ENCODE data around the gene TBC1D22A.

DNA sequence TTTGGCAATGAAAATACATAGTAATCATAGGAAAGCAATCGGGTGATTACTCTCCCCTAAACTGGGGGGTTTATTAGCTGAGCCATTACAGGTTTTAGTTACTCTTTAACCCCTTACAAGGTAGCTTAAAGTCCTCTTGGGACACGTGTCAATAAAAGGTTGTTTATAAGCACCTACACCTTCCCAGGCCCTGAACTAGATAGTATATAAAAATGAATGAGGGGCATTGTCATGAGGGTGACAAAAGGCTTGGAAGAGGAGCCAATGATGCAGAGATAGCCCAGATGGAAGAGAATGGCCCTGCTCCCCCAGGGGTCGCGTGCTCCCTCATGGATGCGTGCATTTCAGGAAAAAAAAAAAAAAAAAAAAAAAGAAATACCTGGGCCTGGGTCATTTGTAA lies 276.9 kb downstream of the TBC1D22A start:
- TF ChIP-seq EZH2 (IDR thresholded peaks at IDR 0.05; ENCODE audit: low read length, unreplicated experiment) (no peak), EZH2phosphoT487 (IDR thresholded peaks at IDR 0.05; ENCODE audit: borderline replicate concordance, low read length) (no peak)
- TF ChIP-seq, protein P1, sequence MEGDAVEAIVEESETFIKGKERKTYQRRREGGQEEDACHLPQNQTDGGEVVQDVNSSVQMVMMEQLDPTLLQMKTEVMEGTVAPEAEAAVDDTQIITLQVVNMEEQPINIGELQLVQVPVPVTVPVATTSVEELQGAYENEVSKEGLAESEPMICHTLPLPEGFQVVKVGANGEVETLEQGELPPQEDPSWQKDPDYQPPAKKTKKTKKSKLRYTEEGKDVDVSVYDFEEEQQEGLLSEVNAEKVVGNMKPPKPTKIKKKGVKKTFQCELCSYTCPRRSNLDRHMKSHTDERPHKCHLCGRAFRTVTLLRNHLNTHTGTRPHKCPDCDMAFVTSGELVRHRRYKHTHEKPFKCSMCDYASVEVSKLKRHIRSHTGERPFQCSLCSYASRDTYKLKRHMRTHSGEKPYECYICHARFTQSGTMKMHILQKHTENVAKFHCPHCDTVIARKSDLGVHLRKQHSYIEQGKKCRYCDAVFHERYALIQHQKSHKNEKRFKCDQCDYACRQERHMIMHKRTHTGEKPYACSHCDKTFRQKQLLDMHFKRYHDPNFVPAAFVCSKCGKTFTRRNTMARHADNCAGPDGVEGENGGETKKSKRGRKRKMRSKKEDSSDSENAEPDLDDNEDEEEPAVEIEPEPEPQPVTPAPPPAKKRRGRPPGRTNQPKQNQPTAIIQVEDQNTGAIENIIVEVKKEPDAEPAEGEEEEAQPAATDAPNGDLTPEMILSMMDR (conservative IDR thresholded peaks at IDR 0.05; ENCODE audit: low read depth, low read length), result no peak

Measured in PC-3 (cell line).